GM21367 (cell line): ENCODE results near the gene DDX6.
"Not testable (repeated sequence)": the region's sequence is repeated elsewhere in the genome, so short reads cannot be mapped to it uniquely, and the experiment has no call there.

Source experiments
- ATAC-seq: cut with Tn5 transposase; IDR thresholded peaks from one replicate; pipeline ENCODE4 v1.9.1; 2021; ENCODE audit not compliant: unreplicated experiment

DDX6 gene

GRCh38 chr11:118791961-118792569 is 1.1 kb upstream of the DDX6 start:
- no peak for ATAC-seq

DNA sequence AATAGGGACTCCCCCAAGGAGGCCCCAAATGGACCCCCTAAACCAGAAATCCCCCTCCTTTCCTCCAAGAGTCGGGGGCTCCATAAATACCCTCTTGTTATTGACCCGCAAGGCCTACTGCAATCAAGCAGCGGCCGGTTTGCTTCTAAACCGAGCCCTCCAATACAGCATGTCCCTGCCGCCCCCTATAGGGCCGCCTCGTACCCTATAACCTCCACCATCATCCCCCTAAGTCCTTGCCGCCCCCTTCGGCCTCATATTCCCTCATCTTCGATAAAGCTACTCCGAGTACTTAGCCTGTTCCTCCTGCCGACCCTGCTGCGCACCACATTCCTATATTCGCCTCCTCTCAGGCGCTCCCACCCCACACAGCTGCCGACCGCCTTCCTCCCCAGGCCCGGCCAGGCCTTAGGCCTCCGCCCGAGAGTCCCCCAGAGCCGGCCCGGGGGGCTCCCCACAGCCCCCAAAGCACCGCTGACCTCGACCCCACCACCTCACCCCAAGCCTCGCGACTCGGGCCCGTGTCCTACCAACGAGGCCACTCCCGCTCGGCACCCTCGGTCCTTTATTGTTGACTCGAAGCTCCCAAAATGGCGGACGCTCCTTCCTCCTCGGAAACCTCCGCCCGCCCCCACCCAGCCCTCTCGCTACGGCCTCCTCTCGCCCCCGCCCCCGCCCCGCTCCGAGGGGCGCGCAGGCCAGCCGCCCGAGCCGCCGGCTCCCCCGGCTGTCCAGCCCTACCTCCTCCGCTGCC is 430 bp downstream of the DDX6 start:
- ATAC-seq = no peak

DNA sequence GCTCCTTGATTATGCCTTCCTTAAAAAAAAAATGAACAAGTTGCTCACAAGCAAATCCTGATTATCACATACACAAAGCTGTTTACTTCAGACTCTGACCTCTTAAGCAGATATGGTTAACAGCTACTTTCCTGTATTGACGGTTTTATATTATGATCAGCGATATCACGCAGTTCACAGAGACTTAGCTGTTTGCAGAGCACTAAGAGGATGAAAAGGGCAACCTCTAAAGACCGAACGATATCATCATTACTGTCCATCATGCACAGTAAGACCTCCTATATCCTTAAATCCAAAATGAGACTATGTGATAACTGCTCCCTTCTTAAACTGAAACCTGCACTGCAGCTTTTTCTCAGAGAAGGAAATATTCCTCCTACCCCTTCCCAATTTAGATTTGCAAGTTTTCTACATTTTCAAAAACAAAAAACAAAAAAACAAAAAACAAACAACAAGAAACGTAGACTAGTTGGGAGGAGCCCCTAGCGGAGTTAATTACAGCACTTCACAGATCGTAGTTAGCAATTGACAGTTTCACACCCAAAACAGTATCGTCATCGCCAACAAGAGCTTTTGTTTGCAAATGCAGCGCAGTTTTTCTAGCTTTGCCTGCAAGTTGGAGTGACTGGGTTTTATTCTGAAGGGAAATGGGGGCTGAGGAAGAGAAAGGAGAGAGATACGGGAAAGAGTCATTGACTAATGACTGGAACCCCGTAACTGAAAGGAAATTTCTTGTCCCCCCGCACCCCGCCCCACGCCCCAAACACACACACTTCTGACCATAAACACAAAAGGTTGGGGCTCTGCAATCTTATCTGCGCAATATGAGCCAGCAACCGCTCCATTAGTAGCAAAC is 1.2 kb downstream of the DDX6 start:
- no peak for ATAC-seq

GRCh38 chr11:118786657-118787056 is 4.3 kb downstream of the DDX6 start:
- no peak for ATAC-seq

GRCh38 chr11:118785362-118785761 is 5.6 kb downstream of the DDX6 start:
- ATAC-seq = no peak

DNA sequence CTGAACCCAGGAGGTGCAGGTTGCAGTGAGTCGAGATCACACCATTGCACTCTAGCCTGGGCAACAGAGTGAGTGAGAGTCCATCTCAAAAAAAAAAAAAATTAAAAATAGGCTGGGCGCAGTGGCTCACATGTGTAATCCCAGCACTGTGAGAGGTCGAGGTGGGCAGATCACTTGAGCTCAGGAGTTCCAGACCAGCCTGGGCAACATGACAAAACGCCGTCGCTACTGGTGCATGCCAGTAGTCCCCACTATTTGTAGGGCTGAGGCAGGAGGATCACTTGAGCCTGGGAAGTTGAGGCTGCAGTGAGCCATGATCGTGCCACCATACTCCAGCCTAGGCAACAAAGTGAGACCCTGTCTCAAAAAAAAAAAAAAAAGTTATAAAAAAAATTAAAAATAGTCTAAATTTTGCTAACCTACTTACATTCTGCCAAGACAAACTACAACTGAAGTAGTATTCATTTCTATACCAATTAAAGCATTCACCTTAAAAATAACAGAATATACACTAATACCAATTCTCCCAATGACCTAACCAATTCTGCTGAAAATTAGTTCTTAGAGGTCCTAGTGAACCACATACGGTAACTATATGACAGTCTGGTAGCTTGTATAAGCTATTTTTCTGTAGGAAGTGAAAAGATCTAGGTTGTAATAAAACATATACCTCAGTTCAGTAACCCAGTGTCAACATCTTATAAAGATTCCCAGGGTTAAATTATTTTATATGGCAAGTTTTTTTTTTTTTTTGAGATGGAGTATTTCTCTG is 7.1 kb downstream of the DDX6 start:
- no peak for ATAC-seq

DNA sequence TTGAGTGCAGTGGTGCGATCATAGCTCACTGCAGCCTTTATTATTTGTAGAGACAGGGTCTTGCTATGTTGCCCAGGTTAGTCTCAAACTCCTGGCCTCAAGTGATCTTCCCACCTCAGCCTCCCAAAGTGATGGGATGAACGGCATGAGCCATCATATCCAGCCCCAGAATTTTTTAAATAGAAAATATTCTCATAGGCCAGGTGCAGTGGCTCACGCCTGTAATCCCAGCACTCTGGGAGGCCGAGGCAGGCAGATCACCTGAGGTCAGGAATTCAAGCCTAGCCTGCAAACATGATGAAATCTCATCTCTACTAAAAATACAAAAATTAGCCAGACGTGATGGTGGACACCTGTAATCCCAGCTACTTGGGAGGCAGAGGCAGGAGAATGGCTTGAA is 7.6 kb downstream of the DDX6 start:
- ATAC-seq = not testable (repeated sequence)

DNA sequence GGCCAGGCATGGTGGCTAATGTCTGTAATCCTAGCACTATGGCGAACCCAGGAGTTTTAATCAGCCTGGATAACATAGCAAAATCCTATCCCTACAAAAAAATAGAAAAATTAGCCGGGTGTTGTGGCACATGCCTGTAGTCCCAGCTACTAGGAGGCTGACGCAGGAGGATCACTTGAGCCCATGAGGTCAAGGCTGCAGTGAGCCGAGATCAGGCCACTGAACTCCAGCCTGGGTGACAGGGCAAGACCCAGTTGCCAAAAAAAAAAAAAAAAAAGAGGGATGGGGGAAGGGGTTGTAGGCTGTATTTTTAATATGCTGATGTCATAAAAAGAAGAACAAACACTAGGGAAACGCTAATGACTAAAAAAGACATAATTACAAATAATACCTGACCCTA is 12.1 kb downstream of the DDX6 start:
- ATAC-seq = no peak

DNA sequence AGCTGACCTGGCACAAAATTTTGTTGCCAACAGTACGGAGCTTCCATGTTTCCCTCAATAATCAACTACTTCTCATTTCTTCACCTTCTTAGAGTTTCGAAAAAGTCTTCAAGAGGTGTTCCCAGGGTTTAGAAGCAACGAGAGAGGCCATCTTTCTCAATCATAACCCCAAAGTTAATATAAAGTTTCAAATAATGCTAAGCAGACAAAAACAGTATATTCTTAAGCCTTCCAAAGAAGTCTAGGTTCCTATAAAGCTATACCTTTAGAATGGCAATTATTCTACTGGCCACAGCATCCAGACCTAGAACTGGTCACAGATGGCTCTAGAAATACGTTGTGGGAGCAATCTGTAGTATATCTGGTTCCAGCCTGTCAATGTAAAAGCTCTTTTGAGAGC is 16.9 kb downstream of the DDX6 start:
- no peak for ATAC-seq

DNA sequence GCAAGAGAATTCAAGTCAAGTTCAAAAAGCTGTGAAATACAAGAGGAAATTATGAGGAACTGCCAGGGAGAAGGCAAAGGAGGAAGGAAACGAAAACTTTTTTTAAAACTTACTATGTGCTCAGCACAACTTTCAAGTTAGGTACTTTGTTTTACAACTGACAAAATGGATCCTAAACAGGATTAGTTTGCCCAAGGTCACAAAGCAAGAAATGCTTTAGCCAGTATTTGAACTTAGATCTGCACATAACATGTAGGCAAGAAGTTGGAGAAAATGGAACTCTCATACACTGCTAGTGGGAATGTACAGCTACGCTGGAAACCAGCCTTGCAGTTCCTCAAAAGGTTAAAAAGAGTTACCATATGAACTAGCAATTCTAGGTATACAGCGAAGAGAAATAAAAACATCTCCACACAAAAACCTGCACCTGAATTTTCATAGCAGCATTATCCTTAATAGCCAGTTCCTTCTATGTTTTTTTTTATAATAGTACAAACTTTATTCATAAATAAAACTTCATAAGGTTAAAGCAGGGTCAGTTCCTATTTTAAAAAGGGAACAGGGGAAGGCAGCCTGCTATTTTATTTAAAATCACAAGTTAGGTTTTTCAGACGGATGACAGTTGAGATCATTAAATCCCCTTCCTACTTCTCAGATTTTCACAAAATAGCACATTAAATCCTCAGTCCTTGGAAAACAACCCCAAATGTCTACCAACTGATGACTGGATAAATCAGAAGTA is 19.2 kb downstream of the DDX6 start:
- no peak for ATAC-seq

DNA sequence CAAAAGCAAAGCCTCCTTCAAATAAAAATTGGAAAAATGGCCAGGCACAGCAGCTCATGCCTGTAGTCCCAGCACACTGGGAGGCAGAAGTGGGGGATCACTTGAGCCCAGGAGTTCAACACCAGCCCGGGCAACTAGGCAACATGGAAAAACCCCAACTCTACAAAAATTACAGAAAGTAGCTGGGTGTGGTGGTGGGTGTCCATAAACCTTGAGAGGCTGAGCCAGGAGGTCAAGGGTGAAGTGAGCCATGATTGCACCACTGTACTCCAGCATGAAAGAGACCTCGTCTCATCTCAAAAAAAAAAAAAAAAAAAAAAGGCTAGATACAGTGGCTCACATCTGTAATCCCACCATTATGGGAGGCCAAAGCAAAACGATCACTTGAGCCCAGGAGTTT is 22.3 kb downstream of the DDX6 start:
- no peak for ATAC-seq

- ATAC-seq = no peak
Observed at GRCh38 chr11:118766035-118766434, 24.9 kb downstream of the DDX6 start.

GRCh38 chr11:118765095-118765691 is 25.8 kb downstream of the DDX6 start:
- ATAC-seq = not testable (repeated sequence)

GRCh38 chr11:118763041-118763440 is 27.9 kb downstream of the DDX6 start:
- no peak for ATAC-seq

DNA sequence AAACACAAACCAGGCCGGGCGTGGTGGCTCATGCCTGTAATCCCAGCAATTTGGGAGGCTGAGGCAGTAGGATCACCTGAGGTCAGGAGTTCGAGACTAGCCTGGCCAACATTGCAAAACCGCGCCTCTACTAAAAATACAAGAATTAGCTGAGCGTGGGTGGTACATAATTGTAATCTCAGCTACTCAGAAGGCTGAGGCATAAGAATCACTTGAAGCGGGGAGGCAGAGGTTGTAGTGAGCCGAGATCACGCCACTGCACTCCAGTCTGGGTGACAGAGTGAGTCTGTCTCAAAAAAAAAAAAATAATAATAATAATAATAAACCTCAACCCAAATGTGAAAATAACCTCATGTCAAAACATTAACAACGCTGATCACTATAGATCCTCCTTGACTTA is 29.0 kb downstream of the DDX6 start:
- ATAC-seq = not testable (repeated sequence)

GRCh38 chr11:118757876-118758399 is 33.0 kb downstream of the DDX6 start:
- no peak for ATAC-seq

- ATAC-seq = no peak
Observed at GRCh38 chr11:118752654-118753053, 38.3 kb downstream of the DDX6 start.

GRCh38 chr11:118749429-118749828 is 41.5 kb downstream of the DDX6 start:
- ATAC-seq = no peak

DNA sequence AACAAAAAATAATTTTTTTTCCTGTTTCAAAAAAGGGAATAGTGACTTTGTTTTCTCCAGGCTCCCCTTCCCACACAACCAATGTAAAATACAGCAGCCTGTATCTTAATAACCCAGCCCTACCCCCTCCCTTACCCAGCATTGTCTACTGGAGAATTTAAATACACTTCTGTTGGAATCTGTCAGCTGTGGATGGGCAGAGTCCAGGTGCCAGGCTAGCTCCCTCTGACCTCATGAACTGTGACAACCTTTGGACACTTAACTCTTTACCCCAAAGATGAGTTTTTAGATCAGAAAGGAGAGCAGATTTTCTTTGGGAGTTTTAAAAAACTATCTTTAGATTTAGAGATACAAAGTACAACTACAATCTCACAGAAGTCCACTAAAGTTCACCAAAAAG is 42.9 kb downstream of the DDX6 start:
- no peak for ATAC-seq
